Mesothelial cell of epicardium (in vitro differentiated cells): ENCODE data around the gene LIF. TPM values are rescaled to one million over a fixed set of nuclear protein-coding genes. Genes with fewer than 3 reads are reported as not detected.

Source experiments
- DNase-seq, 2 experiments: peaks; one replicate each; pipeline ENCODE4 v3.0.0; 2021; ENCODE audit warnings: low spot score in 2 of 2; ENCODE audit not compliant: unreplicated experiment in 2 of 2
- H3K27ac Mint-ChIP-seq: 2 replicates; pipeline ENCODE4 v1.8.0; 2021; ENCODE audit warnings: mixed read lengths
- H3K27me3 Mint-ChIP-seq: 2 replicates; pipeline ENCODE4 v1.8.0; 2021; ENCODE audit warnings: low read depth, mixed read lengths
- H3K36me3 Mint-ChIP-seq: 2 replicates; pipeline ENCODE4 v1.8.0; 2021; ENCODE audit warnings: mixed read lengths
- H3K4me1 Mint-ChIP-seq: 2 replicates; pipeline ENCODE4 v1.8.0; 2021; ENCODE audit warnings: mixed read lengths
- H3K4me3 Mint-ChIP-seq: 2 replicates; pipeline ENCODE4 v1.8.0; 2021; ENCODE audit warnings: mild to moderate bottlenecking, moderate library complexity, mixed read lengths
- H3K9me3 Mint-ChIP-seq: 2 replicates; pipeline ENCODE4 v1.8.0; 2021; ENCODE audit warnings: mixed read lengths
- total RNA-seq: library from RNA; stranded (reverse); gene quantifications from 3 replicates; pipeline ENCODE4 v1.2.1, GENCODE V29; 2021
- TF ChIP-seq, protein P1 (sequence below): fragments of 200-600 bp; sonication (generic); IDR thresholded peaks from one replicate; pipeline ENCODE4 v1.5.0; 2021; ENCODE audit warnings: antibody characterized with exemption; ENCODE audit not compliant: unreplicated experiment

Gene LIF
- total RNA-seq, 1 donor from 2014 or later = 15.8 TPM

DNA sequence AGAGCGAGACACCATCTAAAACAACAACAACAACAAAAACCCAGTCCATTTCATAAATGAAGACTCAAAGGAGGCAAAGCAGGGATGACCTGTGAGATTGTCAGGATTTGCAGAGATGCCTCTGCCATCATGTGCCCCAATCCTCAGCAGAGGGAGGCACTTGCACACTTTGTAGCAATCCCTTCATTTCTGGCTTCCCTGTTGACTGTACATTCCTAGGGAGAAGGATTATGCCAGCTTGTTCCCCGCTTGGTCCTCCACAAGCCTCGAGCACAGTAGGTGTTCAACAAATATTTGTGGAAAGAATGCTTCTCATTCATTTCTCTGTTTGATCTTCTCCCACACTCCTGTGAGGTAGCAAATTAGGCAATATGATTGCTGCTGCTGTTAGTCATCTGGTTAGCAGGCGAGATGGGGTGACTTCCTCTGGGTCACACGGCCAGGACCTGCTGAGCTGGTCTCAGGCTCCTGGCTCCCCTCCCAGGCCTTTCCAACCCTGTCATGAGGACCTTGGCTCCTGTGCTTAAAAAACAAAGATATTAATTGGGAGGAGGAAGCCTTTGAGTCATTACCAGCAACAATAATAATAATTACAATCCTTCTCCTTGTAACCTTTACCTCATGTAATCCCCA, 34.1 kb downstream of the LIF start:
- no peak for DNase-seq
- Mint-ChIP-seq H3K27ac (peak overlapping the region; percentile 54), H3K4me1 (peaks cover 56% of the 10 kb centered on the region), H3K9me3 (no peaks in the 10 kb centered on the region), H3K27me3 (no peaks in the 10 kb centered on the region), H3K4me3 (no peak overlapping the region), H3K36me3 (no peaks in the 10 kb centered on the region)
- TF ChIP-seq, protein P1, sequence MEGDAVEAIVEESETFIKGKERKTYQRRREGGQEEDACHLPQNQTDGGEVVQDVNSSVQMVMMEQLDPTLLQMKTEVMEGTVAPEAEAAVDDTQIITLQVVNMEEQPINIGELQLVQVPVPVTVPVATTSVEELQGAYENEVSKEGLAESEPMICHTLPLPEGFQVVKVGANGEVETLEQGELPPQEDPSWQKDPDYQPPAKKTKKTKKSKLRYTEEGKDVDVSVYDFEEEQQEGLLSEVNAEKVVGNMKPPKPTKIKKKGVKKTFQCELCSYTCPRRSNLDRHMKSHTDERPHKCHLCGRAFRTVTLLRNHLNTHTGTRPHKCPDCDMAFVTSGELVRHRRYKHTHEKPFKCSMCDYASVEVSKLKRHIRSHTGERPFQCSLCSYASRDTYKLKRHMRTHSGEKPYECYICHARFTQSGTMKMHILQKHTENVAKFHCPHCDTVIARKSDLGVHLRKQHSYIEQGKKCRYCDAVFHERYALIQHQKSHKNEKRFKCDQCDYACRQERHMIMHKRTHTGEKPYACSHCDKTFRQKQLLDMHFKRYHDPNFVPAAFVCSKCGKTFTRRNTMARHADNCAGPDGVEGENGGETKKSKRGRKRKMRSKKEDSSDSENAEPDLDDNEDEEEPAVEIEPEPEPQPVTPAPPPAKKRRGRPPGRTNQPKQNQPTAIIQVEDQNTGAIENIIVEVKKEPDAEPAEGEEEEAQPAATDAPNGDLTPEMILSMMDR = no peak

GRCh38 chr22:30211124-30211820, 35.3 kb downstream of the LIF start:
- no peak for DNase-seq
- Mint-ChIP-seq H3K36me3 (no peaks in the 10 kb centered on the region), H3K27ac (peak overlapping the region; percentile 100), H3K4me3 (no peak overlapping the region), H3K9me3 (no peaks in the 10 kb centered on the region), H3K4me1 (peaks cover 65% of the 10 kb centered on the region), H3K27me3 (no peaks in the 10 kb centered on the region)
- TF ChIP-seq, protein P1 = no peak

DNA sequence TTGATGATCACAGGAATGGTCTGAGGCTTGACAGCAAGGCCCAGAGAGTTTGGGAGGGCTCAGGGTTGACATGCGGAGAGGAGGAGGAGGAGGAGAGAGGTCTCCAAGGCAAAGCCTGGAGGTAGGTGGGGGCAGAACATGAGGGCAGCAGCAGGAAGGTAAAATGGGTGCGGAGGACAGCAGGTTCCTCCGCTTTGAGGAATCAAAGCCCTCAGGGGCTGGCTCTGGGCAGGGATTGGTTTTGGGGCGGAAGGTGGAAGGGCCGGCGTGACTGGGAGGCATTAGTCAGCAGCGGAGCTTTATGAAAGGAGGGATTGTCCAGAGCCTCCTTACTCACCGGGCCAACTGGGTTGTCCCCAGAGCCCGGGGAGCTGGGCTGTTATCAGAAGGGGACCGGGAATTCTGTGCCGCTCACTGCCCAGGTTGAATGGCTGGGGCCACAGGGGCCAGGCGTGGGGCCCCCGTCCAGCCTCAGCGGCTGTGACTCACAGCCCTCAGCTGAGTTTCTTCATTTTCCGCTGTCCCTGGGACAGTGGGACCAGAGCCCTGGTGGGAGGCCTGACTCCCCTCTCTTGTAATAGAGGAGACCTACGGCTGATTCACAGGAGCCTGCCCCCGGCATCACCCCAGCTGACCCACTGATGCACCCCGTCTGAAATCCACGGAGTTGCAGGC, 36.2 kb downstream of the LIF start:
- peak overlapping the region; percentile 100 for H3K27ac Mint-ChIP-seq
- H3K9me3 Mint-ChIP-seq = no peaks in the 10 kb centered on the region
- no peak for DNase-seq
- no peaks in the 10 kb centered on the region for H3K27me3 Mint-ChIP-seq
- no peaks in the 10 kb centered on the region for H3K36me3 Mint-ChIP-seq
- TF ChIP-seq, protein P1 = no peak
- H3K4me3 Mint-ChIP-seq = no peak overlapping the region
- peaks cover 71% of the 10 kb centered on the region for H3K4me1 Mint-ChIP-seq

- no peaks in the 10 kb centered on the region for H3K9me3 Mint-ChIP-seq
- H3K4me1 Mint-ChIP-seq = peaks cover 70% of the 10 kb centered on the region
- no peak for DNase-seq
- H3K27ac Mint-ChIP-seq = peak overlapping the region; percentile 100
- H3K27me3 Mint-ChIP-seq = no peaks in the 10 kb centered on the region
- no peak overlapping the region for H3K4me3 Mint-ChIP-seq
- TF ChIP-seq, protein P1 = no peak
- H3K36me3 Mint-ChIP-seq = no peaks in the 10 kb centered on the region
Measured at GRCh38 chr22:30209642-30210041, 36.9 kb downstream of the LIF start.

GRCh38 chr22:30208631-30209603, 37.6 kb downstream of the LIF start:
- no peak overlapping the region for H3K4me3 Mint-ChIP-seq
- no peak for DNase-seq
- no peaks in the 10 kb centered on the region for H3K36me3 Mint-ChIP-seq
- TF ChIP-seq, protein P1 = no peak
- H3K27ac Mint-ChIP-seq = peak overlapping the region; percentile 100
- H3K4me1 Mint-ChIP-seq = peaks cover 73% of the 10 kb centered on the region
- H3K9me3 Mint-ChIP-seq = no peaks in the 10 kb centered on the region
- H3K27me3 Mint-ChIP-seq = no peaks in the 10 kb centered on the region
